H1 (cell line): ENCODE results near the gene SLC25A12. TPM values are rescaled to one million over a fixed set of nuclear protein-coding genes. Genes with fewer than 3 reads are reported as not detected.

ENCODE experiments used
- EGR1 ChIP-seq: IDR thresholded peaks from 2 replicates; pipeline ENCODE4 v1.6.1; 2011; ENCODE audit warnings: low read depth, low read length, borderline replicate concordance
- SP4 ChIP-seq: IDR thresholded peaks from 2 replicates; pipeline ENCODE4 v1.6.1; 2012; ENCODE audit warnings: low read length, inconsistent platforms
- SUZ12 ChIP-seq: fragments of 200-600 bp; sonication (generic); IDR thresholded peaks from 2 replicates; pipeline ENCODE4 v1.6.1; 2012; ENCODE audit warnings: mild to moderate bottlenecking, inconsistent platforms, low read length, moderate library complexity, mixed read lengths
- polyA plus RNA-seq, 7 experiments: library from polyadenylated mRNA; depleted of rRNA in 3 of 7; stranded (reverse) in 5 of 7; unstranded in 2 of 7; fragments of >200 nt in 5 of 7; fragments of 200-250 nt in 2 of 7; gene quantifications; 1 replicate in 5 of 7; 2 replicates in 1 of 7; 4 replicates in 1 of 7; pipeline versions ENCODE4 v1.2.1 to v1.2.3, GENCODE V29; 2011 to 2013; ENCODE audit warnings: missing spikeins in 2 of 7, mixed read lengths in 2 of 7
- total RNA-seq: library from RNA; stranded (reverse); fragmentation: NEBNext Ultra II Directional; extraction: Animal tissue kit (Norgen Biotek cat#: 25700); gene quantifications from 2 replicates; pipeline ENCODE4 v1.2.1, GENCODE V29; 2021
- TF ChIP-seq, protein P1 (sequence below): fragments of 300-600 bp; sonication (generic); IDR thresholded peaks from 2 replicates; pipeline ENCODE4 v1.7.1; 2012; ENCODE audit warnings: low read length, moderate library complexity, mild to moderate bottlenecking, inconsistent platforms; ENCODE audit not compliant: insufficient replicate concordance
- TF ChIP-seq, protein P2 (sequence below): IDR thresholded peaks from 2 replicates; pipeline ENCODE4 v1.6.1; 2011; ENCODE audit warnings: low read depth, mild to moderate bottlenecking, low read length; ENCODE audit not compliant: insufficient read depth

Gene SLC25A12
- total and polyA plus RNA-seq, 2 of the 8 experiments (the other 6 are each of a cell fraction or from before 2014, with no cell fraction given): 7.7 to 10.2 TPM

DNA sequence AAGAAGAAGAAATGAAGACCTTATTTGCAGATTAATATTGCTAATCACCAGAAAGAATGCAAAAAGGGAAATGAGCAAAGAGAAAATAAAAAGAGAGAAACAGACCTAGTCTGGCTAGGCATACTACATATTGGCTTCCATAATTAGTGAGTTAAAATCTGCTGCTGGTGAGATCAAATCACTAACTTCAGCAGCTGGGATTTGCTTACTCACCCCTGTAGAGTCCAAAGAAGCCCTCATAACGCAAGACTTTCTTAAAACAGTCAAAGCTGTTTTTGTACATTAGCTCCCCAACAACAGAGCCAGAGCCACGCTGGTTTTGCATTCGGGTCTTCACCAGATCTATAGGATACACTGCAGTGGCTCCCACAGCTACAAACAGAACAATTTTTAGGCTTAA, 80.9 kb downstream of the SLC25A12 start (continued):
- TF ChIP-seq, protein P1, sequence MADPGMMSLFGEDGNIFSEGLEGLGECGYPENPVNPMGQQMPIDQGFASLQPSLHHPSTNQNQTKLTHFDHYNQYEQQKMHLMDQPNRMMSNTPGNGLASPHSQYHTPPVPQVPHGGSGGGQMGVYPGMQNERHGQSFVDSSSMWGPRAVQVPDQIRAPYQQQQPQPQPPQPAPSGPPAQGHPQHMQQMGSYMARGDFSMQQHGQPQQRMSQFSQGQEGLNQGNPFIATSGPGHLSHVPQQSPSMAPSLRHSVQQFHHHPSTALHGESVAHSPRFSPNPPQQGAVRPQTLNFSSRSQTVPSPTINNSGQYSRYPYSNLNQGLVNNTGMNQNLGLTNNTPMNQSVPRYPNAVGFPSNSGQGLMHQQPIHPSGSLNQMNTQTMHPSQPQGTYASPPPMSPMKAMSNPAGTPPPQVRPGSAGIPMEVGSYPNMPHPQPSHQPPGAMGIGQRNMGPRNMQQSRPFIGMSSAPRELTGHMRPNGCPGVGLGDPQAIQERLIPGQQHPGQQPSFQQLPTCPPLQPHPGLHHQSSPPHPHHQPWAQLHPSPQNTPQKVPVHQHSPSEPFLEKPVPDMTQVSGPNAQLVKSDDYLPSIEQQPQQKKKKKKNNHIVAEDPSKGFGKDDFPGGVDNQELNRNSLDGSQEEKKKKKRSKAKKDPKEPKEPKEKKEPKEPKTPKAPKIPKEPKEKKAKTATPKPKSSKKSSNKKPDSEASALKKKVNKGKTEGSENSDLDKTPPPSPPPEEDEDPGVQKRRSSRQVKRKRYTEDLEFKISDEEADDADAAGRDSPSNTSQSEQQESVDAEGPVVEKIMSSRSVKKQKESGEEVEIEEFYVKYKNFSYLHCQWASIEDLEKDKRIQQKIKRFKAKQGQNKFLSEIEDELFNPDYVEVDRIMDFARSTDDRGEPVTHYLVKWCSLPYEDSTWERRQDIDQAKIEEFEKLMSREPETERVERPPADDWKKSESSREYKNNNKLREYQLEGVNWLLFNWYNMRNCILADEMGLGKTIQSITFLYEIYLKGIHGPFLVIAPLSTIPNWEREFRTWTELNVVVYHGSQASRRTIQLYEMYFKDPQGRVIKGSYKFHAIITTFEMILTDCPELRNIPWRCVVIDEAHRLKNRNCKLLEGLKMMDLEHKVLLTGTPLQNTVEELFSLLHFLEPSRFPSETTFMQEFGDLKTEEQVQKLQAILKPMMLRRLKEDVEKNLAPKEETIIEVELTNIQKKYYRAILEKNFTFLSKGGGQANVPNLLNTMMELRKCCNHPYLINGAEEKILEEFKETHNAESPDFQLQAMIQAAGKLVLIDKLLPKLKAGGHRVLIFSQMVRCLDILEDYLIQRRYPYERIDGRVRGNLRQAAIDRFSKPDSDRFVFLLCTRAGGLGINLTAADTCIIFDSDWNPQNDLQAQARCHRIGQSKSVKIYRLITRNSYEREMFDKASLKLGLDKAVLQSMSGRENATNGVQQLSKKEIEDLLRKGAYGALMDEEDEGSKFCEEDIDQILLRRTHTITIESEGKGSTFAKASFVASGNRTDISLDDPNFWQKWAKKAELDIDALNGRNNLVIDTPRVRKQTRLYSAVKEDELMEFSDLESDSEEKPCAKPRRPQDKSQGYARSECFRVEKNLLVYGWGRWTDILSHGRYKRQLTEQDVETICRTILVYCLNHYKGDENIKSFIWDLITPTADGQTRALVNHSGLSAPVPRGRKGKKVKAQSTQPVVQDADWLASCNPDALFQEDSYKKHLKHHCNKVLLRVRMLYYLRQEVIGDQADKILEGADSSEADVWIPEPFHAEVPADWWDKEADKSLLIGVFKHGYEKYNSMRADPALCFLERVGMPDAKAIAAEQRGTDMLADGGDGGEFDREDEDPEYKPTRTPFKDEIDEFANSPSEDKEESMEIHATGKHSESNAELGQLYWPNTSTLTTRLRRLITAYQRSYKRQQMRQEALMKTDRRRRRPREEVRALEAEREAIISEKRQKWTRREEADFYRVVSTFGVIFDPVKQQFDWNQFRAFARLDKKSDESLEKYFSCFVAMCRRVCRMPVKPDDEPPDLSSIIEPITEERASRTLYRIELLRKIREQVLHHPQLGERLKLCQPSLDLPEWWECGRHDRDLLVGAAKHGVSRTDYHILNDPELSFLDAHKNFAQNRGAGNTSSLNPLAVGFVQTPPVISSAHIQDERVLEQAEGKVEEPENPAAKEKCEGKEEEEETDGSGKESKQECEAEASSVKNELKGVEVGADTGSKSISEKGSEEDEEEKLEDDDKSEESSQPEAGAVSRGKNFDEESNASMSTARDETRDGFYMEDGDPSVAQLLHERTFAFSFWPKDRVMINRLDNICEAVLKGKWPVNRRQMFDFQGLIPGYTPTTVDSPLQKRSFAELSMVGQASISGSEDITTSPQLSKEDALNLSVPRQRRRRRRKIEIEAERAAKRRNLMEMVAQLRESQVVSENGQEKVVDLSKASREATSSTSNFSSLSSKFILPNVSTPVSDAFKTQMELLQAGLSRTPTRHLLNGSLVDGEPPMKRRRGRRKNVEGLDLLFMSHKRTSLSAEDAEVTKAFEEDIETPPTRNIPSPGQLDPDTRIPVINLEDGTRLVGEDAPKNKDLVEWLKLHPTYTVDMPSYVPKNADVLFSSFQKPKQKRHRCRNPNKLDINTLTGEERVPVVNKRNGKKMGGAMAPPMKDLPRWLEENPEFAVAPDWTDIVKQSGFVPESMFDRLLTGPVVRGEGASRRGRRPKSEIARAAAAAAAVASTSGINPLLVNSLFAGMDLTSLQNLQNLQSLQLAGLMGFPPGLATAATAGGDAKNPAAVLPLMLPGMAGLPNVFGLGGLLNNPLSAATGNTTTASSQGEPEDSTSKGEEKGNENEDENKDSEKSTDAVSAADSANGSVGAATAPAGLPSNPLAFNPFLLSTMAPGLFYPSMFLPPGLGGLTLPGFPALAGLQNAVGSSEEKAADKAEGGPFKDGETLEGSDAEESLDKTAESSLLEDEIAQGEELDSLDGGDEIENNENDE: no peak
- TF ChIP-seq SUZ12 (no peak), SP4 (no peak), EGR1 (no peak)
- TF ChIP-seq, protein P2, sequence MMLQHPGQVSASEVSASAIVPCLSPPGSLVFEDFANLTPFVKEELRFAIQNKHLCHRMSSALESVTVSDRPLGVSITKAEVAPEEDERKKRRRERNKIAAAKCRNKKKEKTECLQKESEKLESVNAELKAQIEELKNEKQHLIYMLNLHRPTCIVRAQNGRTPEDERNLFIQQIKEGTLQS: no peak
